NOMO-1 treated with DMSO at 0.1 percent for 48 hours (cell line): Measurements from ENCODE around the gene OR5D13.

ENCODE experiments used
- DNase-seq: peaks from one replicate; lab custom pipeline; 2025; ENCODE audit not compliant: unreplicated experiment; lab: John Stamatoyannopoulos, UW

OR5D13 gene

GRCh38 chr11:55773138-55773537 is at the start of gene OR5D13:
Gene OR5D13 (plus strand): TSS chr11:55773438. CDS start chr11:55773438, 0 bp downstream.
- no peak for DNase-seq

GRCh38 chr11:55726715-55727324 is 46.4 kb upstream of the OR5D13 start:
- no peak for DNase-seq

- peak; percentile 31 for DNase-seq
Measured at GRCh38 chr11:55732936-55733335, 40.3 kb upstream of the OR5D13 start.

GRCh38 chr11:55791606-55792005 is 18.4 kb downstream of the OR5D13 start:
- DNase-seq: no peak

GRCh38 chr11:55793321-55793720 is 20.1 kb downstream of the OR5D13 start:
- DNase-seq: no peak

- DNase-seq: no peak
Measured at GRCh38 chr11:55795256-55795655, 22.0 kb downstream of the OR5D13 start, which contains the start of gene OR5D14. Gene OR5D14 (plus strand): TSS chr11:55795556. CDS start chr11:55795556, 0 bp downstream.

GRCh38 chr11:55806248-55806647 is 33.0 kb downstream of the OR5D13 start:
- no peak for DNase-seq

GRCh38 chr11:55811067-55811466 is 37.8 kb downstream of the OR5D13 start, which contains the start of gene OR5L1:
Gene OR5L1 (plus strand): TSS chr11:55811367. CDS start chr11:55811467, 100 bp downstream.
- no peak for DNase-seq

- DNase-seq: no peak
Measured at GRCh38 chr11:55819330-55819729, 46.1 kb downstream of the OR5D13 start, which contains the start of gene OR5D18. Gene OR5D18 (plus strand): TSS chr11:55819630. CDS start chr11:55819630, 0 bp downstream.
